ENCODE data around the gene FAM168B. TPM values are rescaled to one million over a fixed set of nuclear protein-coding genes. Genes with fewer than 3 reads are reported as not detected.
"Not testable (repeated sequence)": the region's sequence is repeated elsewhere in the genome, so short reads cannot be mapped to it uniquely, and the experiment has no call there.

FAM168B gene
- total RNA-seq, 1 experiment from 2014 or later = 111 TPM

DNA sequence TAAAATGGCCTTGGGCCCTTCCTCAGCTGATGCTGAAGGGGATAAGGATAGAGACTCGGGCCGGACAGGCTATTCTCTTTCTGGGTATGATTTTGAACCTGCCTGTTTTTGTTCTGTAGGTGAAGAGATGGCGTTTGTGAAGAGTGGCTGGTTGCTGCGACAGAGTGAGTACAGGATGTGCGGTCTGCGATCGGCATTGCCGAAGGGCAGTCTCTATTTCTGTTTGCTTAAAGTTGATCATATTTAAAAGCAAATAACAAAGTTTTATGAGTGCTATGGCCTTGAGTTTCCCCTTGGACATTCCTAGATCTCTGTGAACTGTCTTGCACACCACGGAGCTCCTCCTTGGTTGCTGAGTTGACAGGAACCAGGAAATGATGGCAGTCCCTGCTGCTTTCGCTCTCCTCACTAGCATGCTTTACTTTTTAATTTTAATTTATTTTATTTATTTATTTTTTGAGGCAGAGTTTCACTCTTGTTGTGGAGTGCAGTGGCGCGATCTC is 27.6 kb upstream of the FAM168B start:
- CTCF ChIA-PET = no interaction called here
- intact Hi-C loops (cut with micrococcal nuclease; ENCODE audit: unreplicated experiment) = no loop called here
- peaks cover 7% of the 10 kb centered on the region for H3K4me1 Mint-ChIP-seq (ENCODE audit: low read depth, unreplicated experiment)
- no peaks in the 10 kb centered on the region for H3K9me3 Mint-ChIP-seq (ENCODE audit: low read depth, unreplicated experiment)
- H3K27me3 Mint-ChIP-seq (ENCODE audit: unreplicated experiment) = no peaks in the 10 kb centered on the region
- H3K4me3 Mint-ChIP-seq (ENCODE audit: low read depth, unreplicated experiment) = no peak overlapping the region
- no peak for DNase-seq
- BruUV-seq (replicated peaks) = no TSS peak
- peaks cover 47% of the 10 kb centered on the region for H3K36me3 Mint-ChIP-seq (ENCODE audit: insufficient read depth, unreplicated experiment)
- no peak overlapping the region for H3K27ac Mint-ChIP-seq (ENCODE audit: unreplicated experiment)
- TF ChIP-seq, protein P1, sequence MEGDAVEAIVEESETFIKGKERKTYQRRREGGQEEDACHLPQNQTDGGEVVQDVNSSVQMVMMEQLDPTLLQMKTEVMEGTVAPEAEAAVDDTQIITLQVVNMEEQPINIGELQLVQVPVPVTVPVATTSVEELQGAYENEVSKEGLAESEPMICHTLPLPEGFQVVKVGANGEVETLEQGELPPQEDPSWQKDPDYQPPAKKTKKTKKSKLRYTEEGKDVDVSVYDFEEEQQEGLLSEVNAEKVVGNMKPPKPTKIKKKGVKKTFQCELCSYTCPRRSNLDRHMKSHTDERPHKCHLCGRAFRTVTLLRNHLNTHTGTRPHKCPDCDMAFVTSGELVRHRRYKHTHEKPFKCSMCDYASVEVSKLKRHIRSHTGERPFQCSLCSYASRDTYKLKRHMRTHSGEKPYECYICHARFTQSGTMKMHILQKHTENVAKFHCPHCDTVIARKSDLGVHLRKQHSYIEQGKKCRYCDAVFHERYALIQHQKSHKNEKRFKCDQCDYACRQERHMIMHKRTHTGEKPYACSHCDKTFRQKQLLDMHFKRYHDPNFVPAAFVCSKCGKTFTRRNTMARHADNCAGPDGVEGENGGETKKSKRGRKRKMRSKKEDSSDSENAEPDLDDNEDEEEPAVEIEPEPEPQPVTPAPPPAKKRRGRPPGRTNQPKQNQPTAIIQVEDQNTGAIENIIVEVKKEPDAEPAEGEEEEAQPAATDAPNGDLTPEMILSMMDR (IDR thresholded peaks at IDR 0.05; ENCODE audit: unreplicated experiment) = no peak

DNA sequence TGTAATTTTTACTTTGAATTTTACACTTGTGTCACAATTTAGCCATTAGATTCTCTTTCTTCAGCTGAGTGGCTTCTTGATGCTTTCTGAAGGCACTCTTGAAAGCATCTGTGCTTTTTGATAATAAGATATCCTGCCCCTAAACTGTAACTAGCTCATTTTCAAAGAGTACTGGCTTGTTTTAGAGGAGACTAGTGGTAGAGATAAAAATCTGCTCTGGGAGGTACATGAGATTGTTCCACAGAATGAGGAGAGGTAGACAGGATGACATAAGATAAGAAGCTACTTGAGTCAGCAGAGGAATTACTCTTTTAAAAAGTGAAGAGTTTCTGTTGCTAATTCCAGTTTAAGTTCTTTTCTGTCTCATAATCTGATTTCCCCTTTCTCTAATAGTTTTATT is 22.5 kb upstream of the FAM168B start:
- Mint-ChIP-seq H3K4me3 (ENCODE audit: low read depth, unreplicated experiment) (no peak overlapping the region), H3K27ac (ENCODE audit: unreplicated experiment) (no peak overlapping the region), H3K9me3 (ENCODE audit: low read depth, unreplicated experiment) (no peaks in the 10 kb centered on the region), H3K4me1 (ENCODE audit: low read depth, unreplicated experiment) (peaks cover 40% of the 10 kb centered on the region), H3K27me3 (ENCODE audit: unreplicated experiment) (no peaks in the 10 kb centered on the region), H3K36me3 (ENCODE audit: insufficient read depth, unreplicated experiment) (peaks cover 38% of the 10 kb centered on the region)
- CTCF ChIA-PET = no interaction called here
- TF ChIP-seq, protein P1 (IDR thresholded peaks at IDR 0.05; ENCODE audit: unreplicated experiment) = no peak
- no TSS peak for BruUV-seq (replicated peaks)
- DNase-seq = no peak
- intact Hi-C loops (cut with micrococcal nuclease; ENCODE audit: unreplicated experiment) = no loop called here

DNA sequence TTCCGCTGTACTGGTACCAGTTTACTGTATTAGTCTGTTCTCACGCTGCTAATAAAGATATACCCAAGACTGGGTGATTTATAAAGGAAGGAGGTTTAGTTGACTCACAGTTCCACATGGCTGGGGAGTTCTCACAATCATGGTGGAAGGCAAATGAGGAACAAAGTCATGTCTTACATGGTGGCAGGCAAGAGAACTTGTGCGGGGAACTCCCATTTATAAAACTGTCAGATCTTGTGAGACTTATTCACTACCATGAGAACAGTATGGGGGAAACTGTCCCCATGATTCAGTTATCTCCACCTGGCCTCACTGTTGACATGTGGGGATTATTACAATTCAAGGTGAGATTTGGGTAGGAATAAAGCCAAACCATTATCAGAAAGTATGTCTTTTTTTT is 21.7 kb upstream of the FAM168B start:
- CTCF ChIA-PET; intact Hi-C loops (cut with micrococcal nuclease; ENCODE audit: unreplicated experiment); H3K9me3 Mint-ChIP-seq (ENCODE audit: low read depth, unreplicated experiment); DNase-seq; H3K27ac Mint-ChIP-seq (ENCODE audit: unreplicated experiment); H3K4me3 Mint-ChIP-seq (ENCODE audit: low read depth, unreplicated experiment); BruUV-seq (replicated peaks); H3K27me3 Mint-ChIP-seq (ENCODE audit: unreplicated experiment): not testable (repeated sequence)
- Mint-ChIP-seq H3K36me3 (ENCODE audit: insufficient read depth, unreplicated experiment) (peaks cover 41% of the 10 kb centered on the region), H3K4me1 (ENCODE audit: low read depth, unreplicated experiment) (peaks cover 35% of the 10 kb centered on the region)

DNA sequence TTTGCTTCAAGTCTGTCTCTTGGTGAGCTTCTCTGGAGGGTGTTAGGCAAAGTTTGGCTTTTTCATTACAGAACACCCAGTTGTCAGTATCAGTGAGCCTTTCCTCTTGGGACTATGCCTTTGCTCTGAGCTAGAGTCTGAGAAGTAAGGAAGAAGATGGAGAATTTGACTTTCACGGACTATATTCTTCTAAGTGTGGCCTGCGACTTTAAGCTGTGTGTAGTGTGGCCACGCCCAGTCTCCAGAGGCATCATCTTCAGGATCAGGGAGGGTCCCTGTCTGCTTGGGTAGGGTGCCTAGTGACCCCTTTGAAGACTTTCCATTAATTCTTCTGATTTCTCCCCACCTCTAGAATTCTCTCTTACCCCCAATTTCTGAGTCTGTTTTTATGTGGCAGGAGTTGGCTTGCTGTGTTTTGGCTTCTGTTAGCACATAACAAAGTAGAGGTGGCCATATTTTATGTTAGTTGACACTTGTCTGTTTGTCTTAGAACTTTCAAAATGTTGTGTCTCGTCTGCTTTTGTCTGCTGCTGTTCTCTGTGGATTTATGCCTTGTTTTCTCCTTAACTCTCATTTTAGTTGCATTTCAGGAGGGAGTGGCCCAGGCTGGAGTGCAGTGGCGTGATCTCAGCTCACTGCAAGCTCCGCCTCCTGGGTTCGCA is 20.4 kb upstream of the FAM168B start:
- TF ChIP-seq, protein P1 (IDR thresholded peaks at IDR 0.05; ENCODE audit: unreplicated experiment) = no peak
- Mint-ChIP-seq H3K4me3 (ENCODE audit: low read depth, unreplicated experiment) (no peak overlapping the region), H3K9me3 (ENCODE audit: low read depth, unreplicated experiment) (no peaks in the 10 kb centered on the region), H3K4me1 (ENCODE audit: low read depth, unreplicated experiment) (peaks cover 35% of the 10 kb centered on the region), H3K27ac (ENCODE audit: unreplicated experiment) (no peak overlapping the region), H3K36me3 (ENCODE audit: insufficient read depth, unreplicated experiment) (peaks cover 44% of the 10 kb centered on the region), H3K27me3 (ENCODE audit: unreplicated experiment) (no peaks in the 10 kb centered on the region)
- intact Hi-C loops (cut with micrococcal nuclease; ENCODE audit: unreplicated experiment) = no loop called here
- no peak for DNase-seq
- CTCF ChIA-PET = interaction anchor here (0.5 to 0.7 kb wide), 2 partner anchors 687 to 737 kb away, joined by 3 read pairs; no protein-coding TSS in a partner anchor
- BruUV-seq (replicated peaks) = no TSS peak

DNA sequence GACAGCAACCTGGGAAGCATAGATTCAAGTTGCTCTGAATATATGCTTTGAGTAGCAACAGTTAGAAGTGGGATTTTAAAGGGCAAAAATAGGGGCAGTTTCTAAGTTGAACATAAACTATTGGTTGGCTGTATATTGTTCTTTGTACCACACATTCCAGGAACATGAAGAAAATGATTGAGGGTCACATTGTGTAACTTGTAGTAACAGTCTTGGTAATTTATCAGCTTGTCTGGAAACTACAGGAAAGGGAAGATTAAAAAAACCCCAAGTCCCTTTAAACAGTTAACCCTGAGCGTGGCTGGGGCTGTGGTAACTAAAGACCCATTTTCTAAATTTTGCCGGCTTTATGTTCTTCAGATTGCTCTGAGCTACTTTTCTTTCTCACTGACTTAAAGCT is 19.3 kb upstream of the FAM168B start:
- Mint-ChIP-seq H3K9me3 (ENCODE audit: low read depth, unreplicated experiment) (no peaks in the 10 kb centered on the region), H3K27ac (ENCODE audit: unreplicated experiment) (no peak overlapping the region), H3K27me3 (ENCODE audit: unreplicated experiment) (no peaks in the 10 kb centered on the region), H3K4me3 (ENCODE audit: low read depth, unreplicated experiment) (no peak overlapping the region), H3K4me1 (ENCODE audit: low read depth, unreplicated experiment) (peaks cover 36% of the 10 kb centered on the region), H3K36me3 (ENCODE audit: insufficient read depth, unreplicated experiment) (peaks cover 38% of the 10 kb centered on the region)
- no peak for DNase-seq
- BruUV-seq (replicated peaks) = no TSS peak
- intact Hi-C loops (cut with micrococcal nuclease; ENCODE audit: unreplicated experiment) = no loop called here
- TF ChIP-seq, protein P1 (IDR thresholded peaks at IDR 0.05; ENCODE audit: unreplicated experiment) = no peak
- CTCF ChIA-PET = no interaction called here
